ENCODE measurements around the gene ZNF92.
"Not testable (repeated sequence)": the region's sequence is repeated elsewhere in the genome, so short reads cannot be mapped to it uniquely, and the experiment has no call there.

Gene ZNF92

DNA sequence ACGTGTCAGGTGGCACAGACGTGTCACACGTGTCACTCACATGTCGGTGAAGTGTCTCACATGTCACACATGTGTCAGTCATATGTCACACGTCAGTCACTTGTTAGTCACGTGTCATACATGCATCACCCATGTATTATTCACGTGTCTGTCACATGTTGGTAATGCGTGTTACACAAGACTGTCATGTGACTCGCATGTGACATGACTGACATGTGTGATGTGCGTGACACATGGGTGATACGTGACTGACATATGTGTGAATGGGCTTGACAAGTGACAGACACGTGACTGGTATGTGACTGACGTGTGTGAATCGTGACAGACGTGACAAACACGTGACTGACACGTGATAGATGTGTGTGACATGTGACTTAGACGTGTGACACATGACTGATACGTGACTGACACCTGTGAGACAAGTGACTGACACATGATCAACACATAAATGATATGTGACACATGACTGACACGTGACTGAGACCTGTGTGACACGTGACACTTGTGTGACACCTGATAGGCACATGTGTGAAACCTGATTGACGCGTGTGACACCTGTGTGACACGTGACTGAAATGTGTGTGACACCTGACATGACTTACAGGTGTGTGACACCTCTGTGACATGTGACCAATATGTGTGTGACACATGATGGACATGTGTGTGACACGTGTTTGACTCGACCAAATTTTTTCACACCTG lies 56.1 kb downstream of the ZNF92 start:
- DNase-seq = no peak

DNA sequence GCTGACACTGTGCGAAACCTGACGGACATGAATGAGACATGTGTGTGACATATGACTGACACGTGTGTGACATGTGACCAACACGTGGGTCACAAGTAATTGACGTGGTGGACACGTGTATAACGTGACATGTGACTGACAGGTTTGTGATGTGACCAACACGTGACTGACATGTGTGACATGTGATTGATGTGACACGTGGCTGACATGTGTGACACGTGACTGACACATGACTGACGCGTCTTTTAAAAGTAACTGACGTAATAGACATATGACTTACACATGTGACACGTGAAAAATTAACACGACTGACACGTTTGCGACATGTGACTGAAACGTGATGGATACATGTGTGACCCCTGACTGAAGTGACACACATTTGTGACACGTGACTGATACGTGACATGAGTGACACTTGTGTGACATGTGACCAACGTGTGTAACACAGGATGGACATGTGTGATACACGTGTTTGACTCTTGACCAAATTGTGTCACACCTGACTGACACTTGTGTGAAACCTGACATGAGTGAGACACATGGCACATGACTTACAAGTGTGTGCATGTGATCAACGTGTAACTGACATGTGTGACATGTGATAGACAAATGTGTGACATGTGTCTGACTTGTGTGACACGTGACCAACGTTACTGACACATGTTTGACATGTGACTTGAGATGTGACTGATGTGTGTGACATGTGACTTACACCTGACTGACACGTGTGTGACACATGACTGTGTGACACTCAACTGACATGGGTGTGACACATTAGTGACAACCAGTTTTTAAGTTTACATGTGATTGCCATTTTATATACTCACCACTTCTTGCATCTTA lies 56.9 kb downstream of the ZNF92 start:
- no peak for DNase-seq

DNA sequence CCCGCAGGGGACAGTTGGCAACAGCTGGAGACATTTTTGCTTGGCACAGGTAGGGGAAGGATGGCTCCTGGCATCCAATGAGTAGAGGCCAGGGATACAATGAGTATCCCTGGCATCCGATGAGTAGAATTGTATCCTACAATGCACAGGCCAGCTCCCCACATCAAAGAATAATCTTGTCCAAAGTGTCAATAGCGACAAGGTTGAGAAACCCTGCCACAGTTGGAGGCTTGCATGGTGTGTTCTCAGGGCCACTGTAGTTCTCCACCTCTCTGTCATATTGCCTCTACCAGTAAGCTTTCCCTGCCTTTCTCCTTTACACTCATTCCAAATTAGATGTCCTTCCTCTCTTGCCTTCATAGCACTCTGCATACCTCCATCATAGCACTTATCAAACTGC lies 60.7 kb downstream of the ZNF92 start:
- no peak for DNase-seq

DNA sequence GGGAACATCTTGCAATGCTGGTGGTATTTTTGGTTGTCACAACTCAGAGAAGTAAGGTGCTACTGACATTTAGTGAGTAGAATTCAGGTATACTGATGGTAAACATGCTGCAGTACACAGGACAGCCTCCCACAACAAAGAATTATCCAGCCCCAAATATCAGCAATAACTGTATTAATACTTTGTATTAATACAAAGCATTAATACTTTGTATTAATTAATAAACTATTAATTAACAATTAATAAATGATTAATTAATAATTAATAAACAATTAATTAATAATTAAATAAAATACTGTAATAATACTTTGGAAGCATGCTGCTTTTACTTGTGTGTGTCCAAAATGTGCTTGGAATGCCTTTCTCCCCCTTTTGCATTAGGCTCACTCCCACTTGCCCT lies 62.5 kb downstream of the ZNF92 start:
- no peak for DNase-seq

DNA sequence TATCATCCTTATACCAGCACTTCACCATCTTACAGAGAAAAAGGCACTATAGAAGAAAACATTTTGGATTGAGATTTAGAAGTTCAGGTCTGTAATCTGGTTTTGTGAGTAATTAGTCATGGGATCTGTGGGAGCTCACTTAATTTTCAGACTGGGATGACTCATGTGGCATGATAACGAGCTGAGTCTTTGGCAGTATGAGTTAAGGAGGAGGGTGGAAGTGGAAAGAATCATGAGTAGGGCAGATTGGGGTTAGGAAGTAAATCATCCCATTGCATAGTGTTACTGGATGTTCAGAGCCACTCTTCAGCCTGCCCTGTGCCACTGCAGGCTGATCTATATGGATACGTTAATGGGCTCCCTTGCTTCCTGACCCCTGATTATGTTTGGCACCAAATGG lies 64.9 kb downstream of the ZNF92 start:
- DNase-seq = no peak

DNA sequence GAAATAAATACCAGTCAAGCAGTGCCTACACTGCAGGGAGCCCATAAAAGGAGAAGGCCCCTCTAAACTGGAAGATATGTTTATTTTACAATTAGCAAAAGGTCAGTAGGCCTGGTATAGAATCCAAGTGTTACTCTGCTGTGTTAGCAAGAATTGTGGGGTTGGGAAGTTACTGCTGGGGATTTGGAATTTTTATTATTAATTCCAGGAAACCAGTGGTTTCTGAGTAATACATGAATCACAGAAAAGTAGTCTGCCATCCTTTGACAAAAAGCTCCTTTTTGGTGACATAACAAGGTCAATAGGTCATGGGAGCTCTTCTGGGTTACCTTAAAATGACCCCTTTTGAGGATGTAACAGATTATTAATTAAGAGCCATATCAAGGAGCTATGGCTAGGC lies 67.4 kb downstream of the ZNF92 start:
- DNase-seq = no peak

DNA sequence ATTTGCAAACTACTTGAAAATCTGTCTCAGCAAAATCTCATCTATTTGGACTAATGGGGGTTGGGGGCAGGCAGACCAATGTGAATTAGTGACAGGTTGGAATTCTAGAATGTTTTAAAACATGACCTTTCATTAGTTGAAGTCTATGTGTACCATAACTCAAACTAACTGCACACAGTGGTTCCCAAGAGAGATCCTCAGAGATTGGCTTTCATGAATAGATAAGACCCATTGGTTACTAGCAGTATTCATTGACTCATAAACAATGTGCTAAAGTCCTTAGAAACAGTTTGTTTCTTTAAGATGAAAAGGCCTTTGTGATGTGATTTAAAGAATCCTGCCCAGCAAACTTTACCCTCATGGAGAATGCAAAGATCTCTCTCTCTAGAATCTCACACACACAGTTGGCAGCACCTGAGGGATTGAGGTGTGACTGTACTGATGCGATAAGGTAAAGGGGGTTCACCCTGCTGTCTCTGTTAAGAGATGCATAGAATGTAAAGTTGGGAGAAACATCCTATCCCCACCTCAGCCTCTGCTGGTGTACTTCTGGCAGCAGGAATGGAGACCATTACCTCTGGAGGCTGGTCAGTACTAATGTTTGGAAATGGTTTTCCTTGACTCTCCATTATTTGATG lies 70.7 kb downstream of the ZNF92 start:
- DNase-seq = no peak

DNA sequence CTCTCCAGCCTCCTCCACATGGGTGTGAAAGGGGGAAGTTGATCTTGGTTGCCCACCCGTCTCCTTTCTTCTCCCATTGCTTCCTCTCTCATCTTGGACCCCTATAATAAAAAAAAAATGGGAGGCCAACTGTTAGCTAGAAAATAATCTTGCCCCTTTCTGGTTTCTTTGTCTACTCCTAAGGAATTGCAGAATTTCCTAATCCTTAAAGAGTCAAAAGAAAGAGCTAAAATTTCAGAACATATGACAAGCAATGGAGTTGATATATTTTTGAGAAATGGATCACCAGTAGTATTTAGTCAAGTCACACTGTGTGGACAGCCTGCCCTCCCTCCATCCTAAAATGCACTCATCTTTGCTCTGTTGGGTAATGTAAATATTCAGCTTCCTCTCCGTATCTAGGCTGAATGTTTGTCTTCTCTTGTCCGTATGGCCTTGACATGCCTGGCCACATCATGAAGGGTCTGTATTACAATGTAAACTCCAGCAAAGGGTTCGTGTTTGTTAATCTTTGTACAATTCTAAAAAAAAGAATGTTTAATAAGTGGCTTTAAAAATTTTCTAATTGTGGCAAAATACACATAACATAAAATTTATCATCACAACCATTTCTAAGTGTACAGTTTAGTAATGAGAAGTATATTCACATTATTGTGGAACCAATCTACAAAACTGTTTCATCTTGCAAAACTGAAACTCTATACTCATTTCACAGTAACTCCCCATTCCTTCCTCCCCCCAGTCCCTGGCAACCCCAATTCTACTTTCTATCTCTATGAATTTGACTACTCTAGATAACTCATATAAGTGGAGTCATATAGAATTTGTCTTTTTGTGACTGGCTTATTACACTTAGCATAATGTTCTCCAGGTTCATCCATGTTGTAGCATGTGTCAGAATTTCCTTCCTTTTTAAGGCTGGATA lies 71.5 kb downstream of the ZNF92 start:
- no peak for DNase-seq

DNA sequence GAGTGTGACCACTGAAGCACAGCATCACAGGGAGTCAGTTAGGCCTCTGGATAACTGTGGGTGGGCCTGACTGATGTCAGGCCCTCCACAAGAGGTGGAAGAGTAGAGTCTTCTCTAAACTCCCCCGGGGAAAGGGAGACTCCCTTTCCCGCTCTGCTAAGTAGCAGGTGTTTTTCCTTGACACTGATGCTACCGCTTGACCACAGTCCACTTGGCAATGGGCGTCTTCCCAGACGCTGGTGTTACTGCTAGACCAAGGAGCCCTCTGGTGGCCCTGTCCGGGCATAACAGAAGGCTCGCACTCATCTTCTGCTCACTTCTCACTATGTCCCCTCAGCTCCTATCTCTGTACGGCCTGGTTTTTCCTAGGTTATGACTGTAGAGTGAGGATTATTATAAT lies 73.4 kb downstream of the ZNF92 start:
- DNase-seq = not testable (repeated sequence)

DNA sequence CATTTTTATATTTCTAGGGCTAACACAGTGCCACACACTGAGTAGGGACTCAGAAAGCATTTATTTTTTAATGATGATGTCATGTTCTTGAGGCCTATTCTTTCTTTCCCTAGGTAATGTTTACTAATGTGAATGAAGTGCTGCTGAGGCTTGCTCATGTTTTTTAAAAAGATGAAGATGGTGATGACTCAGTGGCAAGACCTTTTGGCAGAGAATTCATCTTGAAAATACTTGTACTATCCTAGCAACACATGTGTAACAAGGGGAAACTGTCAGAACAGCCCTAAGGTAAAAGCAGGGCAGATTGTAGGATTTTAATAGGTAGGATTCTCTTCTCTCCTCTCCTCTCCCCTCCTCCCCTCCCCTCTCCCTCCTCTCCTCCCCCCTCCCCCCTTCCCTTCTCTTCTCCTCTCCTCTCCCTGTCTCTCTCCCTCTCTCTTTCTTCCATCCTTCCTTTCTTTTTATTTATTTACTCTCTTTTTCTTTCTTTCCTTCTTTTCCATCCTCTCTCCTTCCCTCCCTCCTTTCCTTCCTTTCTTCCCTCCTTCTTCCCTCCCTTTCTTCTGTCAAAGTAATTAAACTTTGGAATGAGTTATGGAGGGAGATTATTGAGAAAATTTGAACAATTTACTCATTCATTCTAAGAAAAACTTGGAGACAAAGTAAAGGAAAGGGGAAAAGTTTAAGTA lies 75.3 kb downstream of the ZNF92 start:
- DNase-seq = no peak

DNA sequence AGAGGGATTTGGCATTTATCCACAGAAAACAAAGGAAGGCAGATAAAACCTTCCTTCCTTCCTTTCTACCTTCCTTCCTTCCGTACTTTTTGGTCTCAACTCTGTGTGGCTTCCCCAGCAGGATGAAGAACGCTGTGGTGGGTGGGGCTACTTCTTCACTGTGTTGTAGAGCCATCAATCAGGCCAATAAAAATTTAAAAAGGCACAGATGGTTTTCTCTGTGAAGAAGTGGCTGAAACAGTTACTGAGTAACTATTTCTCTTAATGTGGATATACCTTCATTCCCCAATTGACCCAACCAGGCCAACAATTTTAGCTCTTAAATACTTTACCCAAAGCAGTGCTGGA lies 75.8 kb downstream of the ZNF92 start:
- no peak for DNase-seq

Data from NCI-H1930 (cell line).